H9 (cell line): Measurements from ENCODE around the gene CCSER2. TPM values are rescaled to one million over a fixed set of nuclear protein-coding genes. Genes with fewer than 3 reads are reported as not detected.
A peak's percentile ranks its signal among the peaks of the same experiment; 100 is the strongest.

Experiments
- DNase-seq: peaks from one replicate; pipeline ENCODE4 v3.0.0-alpha.2; 2017
- H2AFZ ChIP-seq: one replicate; pipeline ENCODE4 v1.6.1; 2013; ENCODE audit warnings: mild to moderate bottlenecking, low read length, control low read depth, moderate library complexity
- H2AK5ac ChIP-seq: 2 replicates; pipeline ENCODE4 v1.6.1; 2013; ENCODE audit warnings: low read length, control low read depth, mixed read lengths; ENCODE audit not compliant: insufficient read length
- H2BK120ac ChIP-seq: one replicate; pipeline ENCODE4 v1.6.1; 2013; ENCODE audit warnings: low read depth, mild to moderate bottlenecking, low read length, control low read depth, inconsistent platforms; ENCODE audit not compliant: poor library complexity, severe bottlenecking
- H2BK12ac ChIP-seq: 2 replicates; pipeline ENCODE4 v1.6.1; 2013; ENCODE audit warnings: low read length, control low read depth, mixed read lengths, low read depth; ENCODE audit not compliant: insufficient read length
- H2BK15ac ChIP-seq: 2 replicates; pipeline ENCODE4 v1.6.1; 2013; ENCODE audit warnings: low read depth, low read length, control low read depth
- H2BK20ac ChIP-seq: one replicate; pipeline ENCODE4 v1.6.1; 2013; ENCODE audit warnings: low read depth, mild to moderate bottlenecking, low read length, control low read depth, inconsistent platforms; ENCODE audit not compliant: poor library complexity, severe bottlenecking
- H2BK5ac ChIP-seq: 2 replicates; pipeline ENCODE4 v1.6.1; 2013; ENCODE audit warnings: low read length, control low read depth, mixed read lengths; ENCODE audit not compliant: insufficient read length
- H3K14ac ChIP-seq: 2 replicates; pipeline ENCODE4 v1.6.1; 2013; ENCODE audit warnings: low read length, control low read depth; ENCODE audit not compliant: insufficient read depth
- H3K18ac ChIP-seq: 2 replicates; pipeline ENCODE4 v1.6.1; 2013; ENCODE audit warnings: low read depth, mild to moderate bottlenecking, mixed read lengths, low read length, control low read depth; ENCODE audit not compliant: insufficient read length
- H3K23ac ChIP-seq: 2 replicates; pipeline ENCODE4 v1.6.1; 2013; ENCODE audit warnings: low read length, control low read depth, mixed read lengths, low read depth; ENCODE audit not compliant: insufficient read length
- H3K23me2 ChIP-seq: 2 replicates; pipeline ENCODE4 v1.6.1; 2013; ENCODE audit warnings: low read depth, mild to moderate bottlenecking, mixed read lengths, low read length, control low read depth; ENCODE audit not compliant: insufficient read length, poor library complexity, severe bottlenecking
- H3K27ac ChIP-seq: 2 replicates; pipeline ENCODE4 v1.5.1; 2013; ENCODE audit warnings: low read length, control low read depth, mixed read lengths, low read depth; ENCODE audit not compliant: insufficient read length
- H3K27me3 ChIP-seq: 2 replicates; pipeline ENCODE4 v1.6.1; 2013; ENCODE audit warnings: low read length, control low read depth, inconsistent platforms; ENCODE audit not compliant: insufficient read depth
- H3K4ac ChIP-seq: 2 replicates; pipeline ENCODE4 v1.6.1; 2013; ENCODE audit warnings: low read depth, mild to moderate bottlenecking, control low read depth, inconsistent platforms, low read length, moderate library complexity
- H3K4me1 ChIP-seq: 2 replicates; pipeline ENCODE4 v1.6.1; 2013; ENCODE audit warnings: low read length, control low read depth, inconsistent platforms; ENCODE audit not compliant: insufficient read depth
- H3K4me2 ChIP-seq: 2 replicates; pipeline ENCODE4 v1.6.1; 2013; ENCODE audit warnings: low read length, control low read depth, mixed read lengths; ENCODE audit not compliant: insufficient read length, insufficient read depth
- H3K56ac ChIP-seq: 2 replicates; pipeline ENCODE4 v1.6.1; 2013; ENCODE audit warnings: low read depth, mild to moderate bottlenecking, mixed read lengths, low read length, control low read depth; ENCODE audit not compliant: insufficient read length
- H3K79me1 ChIP-seq: 2 replicates; pipeline ENCODE4 v1.6.1; 2013; ENCODE audit warnings: low read depth, mild to moderate bottlenecking, moderate library complexity, low read length, control low read depth, inconsistent platforms; ENCODE audit not compliant: insufficient read depth, poor library complexity, severe bottlenecking
- H3K79me2 ChIP-seq: 2 replicates; pipeline ENCODE4 v1.6.1; 2013; ENCODE audit warnings: low read length, control low read depth, inconsistent platforms; ENCODE audit not compliant: insufficient read depth
- H3K9ac ChIP-seq: 2 replicates; pipeline ENCODE4 v1.6.1; 2013; ENCODE audit warnings: low read length, control low read depth, mixed read lengths; ENCODE audit not compliant: insufficient read length; ENCODE audit errors: extremely low read depth
- H3K9me3 ChIP-seq: one replicate; pipeline ENCODE4 v1.6.1; 2013; ENCODE audit warnings: low read depth, low read length, inconsistent platforms; ENCODE audit not compliant: control insufficient read depth
- H3T11ph ChIP-seq: one replicate; pipeline ENCODE4 v1.6.1; 2013; ENCODE audit warnings: mild to moderate bottlenecking, low read length, control low read depth, inconsistent platforms
- H4K20me1 ChIP-seq: one replicate; pipeline ENCODE4 v1.6.1; 2013; ENCODE audit not compliant: control insufficient read depth, insufficient read length, insufficient read depth
- H4K5ac ChIP-seq: 2 replicates; pipeline ENCODE4 v1.6.1; 2013; ENCODE audit warnings: low read depth, mild to moderate bottlenecking, mixed read lengths, low read length, control low read depth; ENCODE audit not compliant: insufficient read length
- H4K8ac ChIP-seq: replicated peaks from 2 replicates; pipeline ENCODE4 v1.6.1; 2013; ENCODE audit warnings: low read length, control low read depth, mixed read lengths, low read depth; ENCODE audit not compliant: insufficient read length
- H4K91ac ChIP-seq: 2 replicates; pipeline ENCODE4 v1.6.1; 2013; ENCODE audit warnings: low read depth, mild to moderate bottlenecking, moderate library complexity, mixed read lengths, low read length, control low read depth; ENCODE audit not compliant: insufficient read length
- H3K27ac Mint-ChIP-seq, 3 experiments: 2 replicates in 2 of 3; 3 replicates in 1 of 3; pipeline ENCODE4 v1.8.0; 2020 to 2021; ENCODE audit warnings: mixed read lengths in 3 of 3, mild to moderate bottlenecking in 1 of 3, moderate library complexity in 1 of 3
- H3K27me3 Mint-ChIP-seq: 2 replicates; pipeline ENCODE4 v1.8.0; 2021; ENCODE audit warnings: low read depth, mild to moderate bottlenecking, moderate library complexity, mixed read lengths
- H3K36me3 Mint-ChIP-seq, 3 experiments: 2 replicates in 2 of 3; 3 replicates in 1 of 3; pipeline ENCODE4 v1.8.0; 2020 to 2021; ENCODE audit warnings: low read depth in 3 of 3, mixed read lengths in 3 of 3; ENCODE audit not compliant: insufficient read depth in 1 of 3
- H3K4me1 Mint-ChIP-seq, 2 experiments: 2 replicates each; pipeline ENCODE4 v1.8.0; 2020; ENCODE audit warnings: mixed read lengths in 2 of 2
- H3K4me3 Mint-ChIP-seq, 2 experiments: 2 replicates in 1 of 2; 3 replicates in 1 of 2; pipeline ENCODE4 v1.8.0; 2020 to 2021; ENCODE audit warnings: mild to moderate bottlenecking in 2 of 2, mixed read lengths in 2 of 2, moderate library complexity in 1 of 2
- H3K9me3 Mint-ChIP-seq, 2 experiments: 2 replicates in 1 of 2; 3 replicates in 1 of 2; pipeline ENCODE4 v1.8.0; 2020; ENCODE audit warnings: mild to moderate bottlenecking in 2 of 2, mixed read lengths in 2 of 2, moderate library complexity in 1 of 2
- CTCF ChIP-seq: fragments of 200-600 bp; sonication (generic); conservative IDR thresholded peaks from 3 replicates; pipeline ENCODE4 v1.8.0; 2021; ENCODE audit warnings: antibody characterized with exemption, mild to moderate bottlenecking
- WGBS: extraction: QIAGEN DNeasy Blood & Tissue Kit; methylation state at CpG from one replicate; pipeline ENCODE4 v1.1.7; 2013; ENCODE audit warnings: missing lambda C conversion rate, low lambda C conversion rate, mixed read lengths; ENCODE audit not compliant: insufficient read length; ENCODE audit errors: extremely low coverage; 5-methylcytosine and 5-hydroxymethylcytosine counted together
- total RNA-seq: library from RNA; stranded (reverse); gene quantifications from 2 replicates; pipeline ENCODE4 v1.2.1, GENCODE V29; 2021

Gene CCSER2
- total RNA-seq, 1 experiment from 2014 or later: 22.2 TPM

GRCh38 chr10:84565881-84566582 lies 237.6 kb downstream of the CCSER2 start:
- H2BK120ac ChIP-seq: no peak overlapping the region
- H2BK12ac ChIP-seq: no peak overlapping the region
- H3K56ac ChIP-seq: no peak overlapping the region
- no peak overlapping the region for H3K14ac ChIP-seq
- H3K27me3 ChIP-seq: no peaks in the 10 kb centered on the region
- H3K4me1 Mint-ChIP-seq: peaks cover 39 to 40% of the 10 kb centered on the region in 2 experiments
- no peak overlapping the region for H4K91ac ChIP-seq
- no peaks in the 10 kb centered on the region for H3K79me2 ChIP-seq
- peak overlapping the region in 2 of 3 experiments; percentile 55 to 64; a peak in 4 of 7 replicates for H3K27ac Mint-ChIP-seq
- no peak overlapping the region for H3K18ac ChIP-seq
- H3K27me3 Mint-ChIP-seq: no peaks in the 10 kb centered on the region
- no peak overlapping the region for H4K8ac ChIP-seq
- no CpG with 5 or more reads among the region's 6 CpGs for WGBS
- H3K4me2 ChIP-seq: no peak overlapping the region
- H4K20me1 ChIP-seq: no peaks in the 10 kb centered on the region
- no peak overlapping the region for H2AFZ ChIP-seq
- peaks cover 4 to 25% (median 6%) of the 10 kb centered on the region in 3 experiments; a peak in 6 of 7 replicates for H3K36me3 Mint-ChIP-seq
- H4K5ac ChIP-seq: no peak overlapping the region
- no peaks in the 10 kb centered on the region for H3K79me1 ChIP-seq
- H2BK5ac ChIP-seq: no peak overlapping the region
- no peak for TF ChIP-seq CTCF
- H3K9ac ChIP-seq: no peak overlapping the region
- H2BK15ac ChIP-seq: no peak overlapping the region
- DNase-seq: no peak
- H3K9me3 ChIP-seq: no peaks in the 10 kb centered on the region
- no peak overlapping the region for H3K4me3 Mint-ChIP-seq
- no peak overlapping the region for H2BK20ac ChIP-seq
- H2AK5ac ChIP-seq: no peak overlapping the region
- H3K27ac ChIP-seq: no peak overlapping the region
- H3K4me1 ChIP-seq: peaks cover 2% of the 10 kb centered on the region; the same call in 1 of the 2 replicates
- no peak overlapping the region for H3T11ph ChIP-seq
- no peak overlapping the region for H3K4ac ChIP-seq
- no peak overlapping the region for H3K23ac ChIP-seq
- no peaks in the 10 kb centered on the region for H3K23me2 ChIP-seq
- H3K9me3 Mint-ChIP-seq: peaks cover 11 to 12% of the 10 kb centered on the region in 2 experiments
